Stimulated activated CD8-positive, alpha-beta memory T cell treated with anti-CD3 and anti-CD28 coated beads, Interleukin-7, amount 100 ng/mL, for 48 hours (primary cell): ENCODE results near the gene NFATC1.
A peak's percentile ranks its signal among the peaks of the same experiment; 100 is the strongest.

ENCODE experiments used
- DNase-seq, 2 donors: peaks; one replicate each; pipeline ENCODE4 v3.0.0-alpha.2; 2020; ENCODE audit warnings: low read depth in 1 of 2; ENCODE audit errors: extremely low read depth in 1 of 2

NFATC1 gene

DNA sequence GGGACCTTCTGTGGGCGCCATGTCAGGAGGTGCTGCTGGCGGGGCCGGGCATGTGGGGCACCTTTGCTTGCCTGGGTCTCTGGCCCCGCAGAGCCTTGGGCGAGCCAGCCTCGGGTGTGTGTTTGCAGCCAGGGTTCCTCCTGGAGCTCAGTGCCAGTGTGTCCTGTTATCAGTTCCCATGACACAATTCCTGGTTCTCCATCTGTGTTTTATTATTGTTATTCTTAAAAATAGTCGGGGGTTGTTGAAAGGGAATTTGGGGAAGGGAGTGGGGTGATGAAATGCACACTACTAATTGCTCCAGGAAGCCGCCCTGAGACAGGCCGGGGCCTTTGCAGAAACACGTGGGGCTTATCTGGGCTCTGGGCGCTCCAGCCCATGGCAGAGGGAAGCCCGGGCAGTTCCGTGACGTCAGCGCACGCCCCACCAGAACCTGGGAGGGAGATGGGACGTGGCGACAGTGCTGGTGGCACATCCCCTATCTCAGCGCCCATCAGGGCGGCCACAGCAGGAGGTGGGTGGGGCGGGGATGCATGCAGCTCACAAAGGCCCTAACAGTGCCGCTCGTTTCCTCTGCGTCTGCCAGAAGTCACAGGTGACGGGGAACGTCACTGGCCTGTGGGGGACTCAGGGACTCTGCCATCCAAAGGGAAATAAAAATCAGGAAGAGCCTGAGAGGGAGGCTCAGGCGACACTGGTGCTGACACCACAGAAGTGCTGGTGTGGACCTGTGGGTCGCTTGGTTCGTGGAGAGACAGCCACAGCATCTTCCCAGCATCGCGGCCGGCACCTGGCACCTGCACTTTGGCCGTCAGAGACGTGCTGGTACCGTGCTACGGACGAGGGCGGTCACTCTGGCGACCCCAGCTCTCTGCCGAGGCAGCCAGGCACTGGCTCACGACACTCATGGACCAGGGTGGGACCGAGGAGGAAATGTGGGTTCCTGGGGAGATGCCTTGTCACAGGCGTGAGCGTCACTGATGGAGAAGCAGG lies 131.0 kb downstream of the NFATC1 start:
- DNase-seq: no peak

GRCh38 chr18:79527656-79528315 lies 132.1 kb downstream of the NFATC1 start:
- no peak for DNase-seq

- DNase-seq: no peak
Measured at GRCh38 chr18:79528316-79528695, 132.6 kb downstream of the NFATC1 start.

DNA sequence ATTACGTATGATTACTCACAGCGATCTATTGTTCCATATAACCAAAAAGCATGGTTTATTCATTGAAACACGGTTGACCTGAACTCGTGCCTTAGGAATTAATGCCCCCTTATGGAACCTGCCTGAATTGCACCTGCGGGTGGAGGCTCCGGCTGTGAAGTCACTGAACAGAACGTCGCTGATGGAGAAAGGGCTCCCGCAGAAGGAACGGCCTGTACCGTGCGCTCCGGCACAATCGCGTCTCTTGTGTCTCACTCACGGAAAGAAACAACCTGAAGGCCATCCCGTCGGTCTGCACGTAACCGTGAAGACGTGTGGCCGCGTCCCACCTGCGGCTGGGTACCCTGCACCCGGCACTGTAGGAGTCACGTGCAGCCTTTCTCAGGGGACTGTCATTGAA lies 133.1 kb downstream of the NFATC1 start:
- DNase-seq: peak in 1 of 2 donors; percentile 44

DNA sequence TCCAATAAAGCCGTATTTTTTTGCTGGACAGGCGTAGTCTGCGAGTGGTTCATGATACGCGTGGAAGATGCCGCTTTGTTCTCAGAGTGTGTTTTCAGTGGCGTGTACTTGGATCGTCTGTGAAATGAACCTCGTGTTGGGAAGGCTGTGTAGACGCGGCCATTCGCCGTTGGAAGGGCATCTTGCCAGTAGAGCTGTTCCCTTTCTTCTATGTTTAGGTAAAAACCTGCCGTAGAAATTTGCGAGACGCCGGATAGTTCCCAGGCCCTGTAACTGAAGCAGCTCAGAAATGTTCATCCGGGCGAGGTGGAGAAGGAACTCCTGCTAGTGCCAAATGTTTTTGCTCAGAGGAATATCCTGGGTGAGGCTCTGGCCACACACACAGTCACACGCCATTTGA lies 133.6 kb downstream of the NFATC1 start:
- DNase-seq: no peak

GRCh38 chr18:79529991-79530390 lies 134.3 kb downstream of the NFATC1 start:
- no peak for DNase-seq

GRCh38 chr18:79530821-79531220 lies 135.1 kb downstream of the NFATC1 start:
- no peak for DNase-seq

DNA sequence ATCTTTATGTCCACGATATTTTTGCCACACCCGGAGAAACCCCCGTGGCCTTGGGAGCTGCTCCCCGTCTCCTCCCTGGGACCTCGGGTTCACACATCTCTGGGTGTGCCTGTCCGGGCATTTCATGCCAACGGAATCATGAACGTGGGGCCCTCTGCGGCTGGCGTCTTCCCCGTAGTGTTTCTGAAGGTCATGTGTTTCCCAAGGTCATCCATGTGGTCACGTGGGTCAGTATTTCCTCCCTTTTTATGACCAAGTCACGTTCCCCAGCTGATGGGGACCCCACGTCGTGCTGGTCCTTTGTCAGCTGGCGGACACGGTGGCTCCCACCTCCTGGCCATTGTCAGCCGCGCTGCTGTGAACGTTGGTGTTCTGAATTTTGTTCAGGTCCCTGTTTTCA lies 135.7 kb downstream of the NFATC1 start:
- no peak for DNase-seq

GRCh38 chr18:79531926-79532312 lies 136.2 kb downstream of the NFATC1 start:
- DNase-seq: no peak

GRCh38 chr18:79532313-79533007 lies 136.7 kb downstream of the NFATC1 start:
- DNase-seq: no peak

DNA sequence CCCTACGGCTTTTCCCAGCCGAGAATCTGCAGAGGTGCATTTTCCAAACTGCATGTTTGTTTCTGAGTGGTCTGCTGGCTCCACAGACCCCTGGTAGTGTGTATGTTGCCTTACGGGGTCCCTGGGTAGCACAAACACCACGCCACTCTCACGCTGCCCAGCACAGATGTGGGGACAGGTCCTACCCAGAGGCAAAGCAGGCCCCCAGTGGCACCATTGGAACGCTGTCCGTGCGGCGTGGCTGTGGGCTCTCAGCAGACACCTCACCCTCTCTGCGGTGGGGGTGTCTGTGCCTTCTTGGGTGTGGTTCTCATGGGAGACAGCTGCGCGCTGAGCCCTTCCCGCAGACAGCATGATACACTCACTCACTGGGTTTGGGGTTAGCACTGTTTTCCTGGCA lies 137.4 kb downstream of the NFATC1 start:
- no peak for DNase-seq

GRCh38 chr18:79533591-79533990 lies 137.9 kb downstream of the NFATC1 start:
- DNase-seq: no peak

- no peak for DNase-seq
Measured at GRCh38 chr18:79534356-79534755, 138.6 kb downstream of the NFATC1 start.

DNA sequence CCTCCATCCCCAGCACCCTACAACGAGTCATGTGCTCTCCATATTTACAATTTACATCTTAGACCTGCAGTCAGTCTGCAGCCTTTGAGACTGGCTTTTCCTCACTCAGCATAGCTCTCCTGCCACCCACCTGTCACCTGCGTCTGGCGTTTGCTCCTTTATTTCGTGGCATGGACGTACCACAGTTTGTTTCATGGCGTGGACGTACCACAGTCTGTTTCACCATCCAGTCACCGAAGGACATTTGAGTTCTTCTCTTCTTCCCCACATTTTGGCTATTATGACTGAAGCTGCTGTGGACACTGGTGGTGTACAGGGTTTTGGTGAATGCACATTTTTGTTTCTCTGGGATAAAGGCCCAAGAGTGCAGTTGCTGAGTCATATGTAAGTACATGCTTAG lies 142.0 kb downstream of the NFATC1 start:
- no peak for DNase-seq

GRCh38 chr18:79538635-79539034 lies 142.9 kb downstream of the NFATC1 start:
- DNase-seq: no peak

- no peak for DNase-seq
Measured at GRCh38 chr18:79540161-79540903, 144.6 kb downstream of the NFATC1 start.

DNA sequence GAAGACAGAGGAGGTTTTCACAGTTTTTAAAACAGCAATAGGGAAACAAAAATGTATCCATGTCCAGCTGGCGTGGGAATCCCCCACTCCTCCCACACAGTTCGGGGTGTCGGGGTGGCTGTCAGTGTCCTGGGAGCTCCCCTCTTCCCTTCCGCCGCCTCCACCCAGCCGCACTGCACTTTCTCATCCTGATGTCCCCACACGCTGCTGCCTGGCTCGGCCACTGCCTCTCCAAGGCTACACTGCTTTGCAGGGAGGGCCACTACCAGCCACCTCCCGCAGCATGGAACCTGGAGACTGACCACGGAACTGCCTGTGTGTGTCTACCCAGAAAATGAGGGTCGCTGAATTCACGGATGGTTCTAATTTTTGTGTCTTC lies 145.2 kb downstream of the NFATC1 start:
- DNase-seq: no peak

DNA sequence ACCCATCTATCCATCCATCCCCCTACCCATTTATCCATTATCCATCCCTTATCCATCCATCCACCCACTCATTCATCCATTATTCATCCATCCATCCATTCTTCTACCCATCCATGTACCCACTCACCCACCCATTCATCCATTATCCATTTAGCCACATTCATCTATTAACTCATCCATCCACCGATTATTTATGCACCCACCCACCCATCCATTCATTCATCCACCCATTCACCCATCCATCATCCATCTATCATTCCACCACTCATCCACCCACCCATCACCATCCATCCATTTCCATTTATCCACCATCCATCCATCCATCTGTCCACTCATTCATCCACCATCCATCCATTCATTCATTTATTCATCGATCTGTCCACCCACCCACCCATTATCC lies 146.5 kb downstream of the NFATC1 start:
- no peak for DNase-seq

DNA sequence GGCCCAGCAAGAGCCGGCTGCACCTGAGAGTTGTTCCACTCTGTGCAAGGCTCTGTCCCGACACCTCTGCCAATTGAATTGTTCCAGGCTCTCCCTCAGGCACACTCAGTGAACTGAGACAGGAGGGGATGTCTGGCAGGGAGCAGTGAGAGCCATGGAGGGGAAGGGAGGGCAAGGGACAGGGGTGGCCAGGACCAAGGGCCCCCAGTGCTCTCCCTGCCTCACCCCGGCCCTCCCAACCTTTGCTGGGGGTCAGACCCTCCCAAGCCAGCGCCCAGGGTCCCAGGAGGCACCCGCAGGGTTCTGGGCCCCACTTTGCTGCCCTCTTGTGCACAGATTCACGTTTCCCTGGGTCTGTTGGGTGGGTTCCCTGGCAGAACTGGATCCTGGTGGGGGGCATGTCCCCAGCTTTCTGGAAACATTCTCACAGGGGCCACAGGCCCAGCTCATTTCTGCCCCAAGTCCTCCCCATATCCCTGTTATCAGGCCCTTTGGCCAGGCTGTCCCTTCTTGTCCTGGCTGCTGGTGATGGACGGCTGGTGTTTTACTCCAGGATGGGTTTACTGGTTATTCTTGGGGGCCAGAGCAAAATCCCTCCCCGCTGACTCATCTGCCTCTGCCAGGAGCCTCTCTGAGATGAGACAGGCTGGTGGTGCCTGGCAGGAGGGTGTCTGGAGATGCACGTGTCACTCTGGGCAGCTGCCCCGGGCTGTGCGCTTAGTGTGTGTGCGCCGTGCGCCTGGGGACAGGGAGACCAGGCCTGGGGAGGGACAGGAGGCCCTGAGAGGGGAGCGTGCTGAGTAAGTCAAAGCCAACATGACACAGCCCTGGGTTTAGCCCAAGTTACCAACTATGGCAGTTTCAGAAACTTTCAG lies 147.4 kb downstream of the NFATC1 start:
- DNase-seq: no peak

DNA sequence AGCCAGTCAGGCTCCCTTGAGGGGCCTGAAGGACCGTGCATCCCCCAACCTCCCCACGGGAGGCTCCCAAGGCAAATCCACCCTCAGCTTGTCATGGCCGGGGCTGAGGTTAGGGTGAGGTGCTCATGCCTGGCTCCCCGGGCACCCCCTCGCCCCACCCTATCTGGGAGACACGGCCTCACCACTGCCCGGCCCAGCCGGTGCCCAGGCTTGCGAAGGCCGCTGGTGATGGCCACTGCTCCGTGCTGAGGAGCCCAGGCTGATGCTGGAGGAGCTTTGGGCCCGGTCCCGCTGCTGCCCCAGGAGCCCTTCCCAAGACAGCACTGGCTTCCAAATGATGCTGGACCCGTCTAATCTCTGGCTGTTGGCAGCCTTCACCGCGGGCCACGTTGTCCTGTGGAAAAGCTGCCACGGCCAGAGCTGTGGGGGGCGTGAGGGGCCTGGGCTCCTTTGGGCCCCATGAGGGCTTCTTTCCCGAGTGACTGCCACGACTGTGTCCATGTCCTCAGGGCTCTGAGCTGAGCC lies 148.2 kb downstream of the NFATC1 start:
- no peak for DNase-seq
